KOPT-K1 (cell line): ENCODE measurements around the gene IREB2.

ENCODE experiments used
- H3K27ac ChIP-seq: fragments of 200-600 bp; sonication (generic); 2 replicates; pipeline ENCODE4 v1.5.1; 2016; ENCODE audit warnings: antibody characterized with exemption, mild to moderate bottlenecking, low read depth, low read length; ENCODE audit not compliant: poor library complexity, severe bottlenecking
- H3K36me3 ChIP-seq: fragments of 200-600 bp; sonication (generic); 2 replicates; pipeline ENCODE4 v1.5.1; 2017; ENCODE audit warnings: antibody characterized with exemption, mild to moderate bottlenecking, low read length, moderate library complexity; ENCODE audit not compliant: insufficient read depth
- H3K9me3 ChIP-seq: fragments of 200-600 bp; sonication (generic); 2 replicates; pipeline ENCODE4 v1.5.1; 2017; ENCODE audit warnings: antibody characterized with exemption, low read length, mild to moderate bottlenecking; ENCODE audit not compliant: insufficient read depth, poor library complexity, severe bottlenecking

The IREB2 gene

GRCh38 chr15:78440375-78441373 lies 2.7 kb downstream of the IREB2 start:
- Histone ChIP-seq H3K27ac (no peak overlapping the region), H3K36me3 (peaks cover 60% of the 10 kb centered on the region), H3K9me3 (no peaks in the 10 kb centered on the region)

- H3K9me3 ChIP-seq: no peaks in the 10 kb centered on the region
- H3K36me3 ChIP-seq: peaks cover 91% of the 10 kb centered on the region
- no peak overlapping the region for H3K27ac ChIP-seq
Measured at GRCh38 chr15:78444255-78444654, 6.2 kb downstream of the IREB2 start.

- peaks cover 94% of the 10 kb centered on the region for H3K36me3 ChIP-seq
- no peak overlapping the region for H3K27ac ChIP-seq
- H3K9me3 ChIP-seq: no peaks in the 10 kb centered on the region
Measured at GRCh38 chr15:78445875-78446274, 7.9 kb downstream of the IREB2 start.

- Histone ChIP-seq H3K9me3 (no peaks in the 10 kb centered on the region), H3K36me3 (peaks cover 90% of the 10 kb centered on the region), H3K27ac (no peak overlapping the region)
Measured at GRCh38 chr15:78446551-78446950, 8.5 kb downstream of the IREB2 start.

GRCh38 chr15:78448441-78449219 lies 10.6 kb downstream of the IREB2 start:
- H3K27ac ChIP-seq: no peak overlapping the region
- peaks cover 79% of the 10 kb centered on the region for H3K36me3 ChIP-seq
- H3K9me3 ChIP-seq: no peaks in the 10 kb centered on the region

GRCh38 chr15:78449220-78449999 lies 11.4 kb downstream of the IREB2 start:
- Histone ChIP-seq H3K9me3 (no peaks in the 10 kb centered on the region), H3K36me3 (peaks cover 72% of the 10 kb centered on the region), H3K27ac (no peak overlapping the region)

- no peak overlapping the region for H3K27ac ChIP-seq
Measured at GRCh38 chr15:78450285-78450858, 12.4 kb downstream of the IREB2 start.

GRCh38 chr15:78452485-78452884 lies 14.5 kb downstream of the IREB2 start:
- Histone ChIP-seq H3K27ac (no peak overlapping the region), H3K36me3 (peaks cover 41% of the 10 kb centered on the region), H3K9me3 (no peaks in the 10 kb centered on the region)

More at GRCh38 chr15:78450285-78450858, 12.4 kb downstream of the IREB2 start:
- Histone ChIP-seq H3K9me3 (no peaks in the 10 kb centered on the region), H3K36me3 (peaks cover 62% of the 10 kb centered on the region)

- Histone ChIP-seq H3K27ac (no peak overlapping the region), H3K9me3 (no peaks in the 10 kb centered on the region), H3K36me3 (peaks cover 41% of the 10 kb centered on the region)
Measured at GRCh38 chr15:78453447-78453846, 15.4 kb downstream of the IREB2 start.

GRCh38 chr15:78454992-78455391 lies 17.0 kb downstream of the IREB2 start:
- Histone ChIP-seq H3K9me3 (no peaks in the 10 kb centered on the region), H3K36me3 (peaks cover 30% of the 10 kb centered on the region), H3K27ac (no peak overlapping the region)

- no peaks in the 10 kb centered on the region for H3K9me3 ChIP-seq
- H3K36me3 ChIP-seq: peaks cover 23% of the 10 kb centered on the region
- no peak overlapping the region for H3K27ac ChIP-seq
Measured at GRCh38 chr15:78455749-78456148, 17.7 kb downstream of the IREB2 start.

- Histone ChIP-seq H3K27ac (no peak overlapping the region), H3K9me3 (no peaks in the 10 kb centered on the region), H3K36me3 (peaks cover 20% of the 10 kb centered on the region)
Measured at GRCh38 chr15:78456426-78456825, 18.4 kb downstream of the IREB2 start.

- H3K9me3 ChIP-seq: no peaks in the 10 kb centered on the region
- no peak overlapping the region for H3K27ac ChIP-seq
- peaks cover 14% of the 10 kb centered on the region; the same call in 1 of the 2 replicates for H3K36me3 ChIP-seq
Measured at GRCh38 chr15:78457101-78457500, 19.1 kb downstream of the IREB2 start.

- Histone ChIP-seq H3K27ac (no peak overlapping the region), H3K9me3 (no peaks in the 10 kb centered on the region), H3K36me3 (peaks cover 41% of the 10 kb centered on the region)
Measured at GRCh38 chr15:78460737-78461136, 22.7 kb downstream of the IREB2 start.
